HG03571 (cell line): ENCODE measurements around the gene GBX2.

Source experiments
- ATAC-seq: cut with Tn5 transposase; IDR thresholded peaks from one replicate; pipeline ENCODE4 v1.9.1; 2021; ENCODE audit not compliant: unreplicated experiment

Gene GBX2

GRCh38 chr2:236168110-236169080 is at the start of gene GBX2:
GBX2 (minus strand) TSS chr2:236168386; CDS start chr2:236167971, 415 bp downstream.
- ATAC-seq: no peak

- no peak for ATAC-seq
Measured at GRCh38 chr2:236217926-236218325, 49.7 kb upstream of the GBX2 start.

- no peak for ATAC-seq
Measured at GRCh38 chr2:236216711-236217110, 48.5 kb upstream of the GBX2 start.

- no peak for ATAC-seq
Measured at GRCh38 chr2:236215761-236216333, 47.7 kb upstream of the GBX2 start.

GRCh38 chr2:236215196-236215595 is 47.0 kb upstream of the GBX2 start:
- ATAC-seq: no peak

- ATAC-seq: no peak
Measured at GRCh38 chr2:236214376-236214995, 46.3 kb upstream of the GBX2 start.

GRCh38 chr2:236211296-236211695 is 43.1 kb upstream of the GBX2 start:
- ATAC-seq: no peak

- no peak for ATAC-seq
Measured at GRCh38 chr2:236210536-236210935, 42.4 kb upstream of the GBX2 start.

- ATAC-seq: no peak
Measured at GRCh38 chr2:236209996-236210395, 41.8 kb upstream of the GBX2 start.

GRCh38 chr2:236209535-236209934 is 41.3 kb upstream of the GBX2 start:
- no peak for ATAC-seq

- ATAC-seq: no peak
Measured at GRCh38 chr2:236208019-236208926, 40.1 kb upstream of the GBX2 start.

- no peak for ATAC-seq
Measured at GRCh38 chr2:236207472-236207871, 39.3 kb upstream of the GBX2 start.

- no peak for ATAC-seq
Measured at GRCh38 chr2:236205867-236206645, 37.9 kb upstream of the GBX2 start.

GRCh38 chr2:236204953-236205352 is 36.8 kb upstream of the GBX2 start:
- ATAC-seq: no peak

GRCh38 chr2:236200378-236200777 is 32.2 kb upstream of the GBX2 start:
- no peak for ATAC-seq

- ATAC-seq: no peak
Measured at GRCh38 chr2:236196366-236196765, 28.2 kb upstream of the GBX2 start.

GRCh38 chr2:236195726-236196125 is 27.5 kb upstream of the GBX2 start:
- ATAC-seq: no peak

- no peak for ATAC-seq
Measured at GRCh38 chr2:236194786-236195185, 26.6 kb upstream of the GBX2 start.

GRCh38 chr2:236193026-236193425 is 24.8 kb upstream of the GBX2 start:
- no peak for ATAC-seq

GRCh38 chr2:236190674-236191073 is 22.5 kb upstream of the GBX2 start:
- ATAC-seq: no peak
